NCI-H2029 treated with DMSO at 0.1 percent for 48 hours (cell line): Measurements from ENCODE around the gene RNF2.
"Not testable (repeated sequence)": the region's sequence is repeated elsewhere in the genome, so short reads cannot be mapped to it uniquely, and the experiment has no call there.

ENCODE experiments used
- DNase-seq: peaks from one replicate; lab custom pipeline; 2025; lab: John Stamatoyannopoulos, UW

RNF2 gene

DNA sequence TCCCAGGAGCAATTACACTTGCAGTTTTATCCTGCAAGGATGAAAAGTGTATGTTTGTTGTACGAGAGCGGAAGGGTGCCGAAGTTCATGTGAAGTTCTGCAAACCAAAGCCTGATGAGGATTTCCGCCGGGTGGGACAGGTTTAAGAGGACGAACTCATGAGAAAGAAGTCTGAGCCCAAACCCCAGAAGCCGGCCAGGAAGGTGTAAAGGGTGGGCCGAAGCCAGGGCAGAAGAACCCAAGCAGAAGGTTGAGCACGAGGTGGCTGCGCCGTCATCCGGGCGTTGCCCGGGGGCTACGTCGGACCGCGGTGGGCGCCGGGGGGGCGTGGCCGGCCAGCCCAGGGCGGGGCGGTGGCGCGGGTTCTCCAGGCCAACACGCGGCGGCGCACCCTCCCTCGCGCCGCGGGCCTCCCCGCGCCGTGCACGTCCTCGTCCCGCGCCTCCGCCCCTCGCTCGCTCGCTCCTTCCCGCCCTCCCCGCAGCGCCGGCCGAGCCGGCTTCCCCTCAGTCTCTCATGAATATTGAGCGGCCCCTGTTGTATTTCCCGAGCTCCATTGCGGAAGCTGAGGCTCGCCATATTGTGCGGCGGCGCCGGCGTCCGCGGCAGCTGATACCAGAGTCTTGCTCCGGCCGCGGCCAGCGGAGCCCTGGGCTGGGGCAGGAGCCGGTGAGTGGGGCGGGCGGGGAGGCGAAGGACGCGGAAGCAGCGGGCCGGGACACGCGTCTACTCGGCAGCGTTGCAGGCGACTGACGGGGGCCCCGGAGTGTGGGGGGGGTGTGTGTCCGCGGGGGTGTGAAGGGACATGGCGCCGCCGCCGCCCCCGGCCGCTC lies at the start of gene RNF2:
Gene RNF2 (plus strand): TSS at position 578 of the 833 bp plus-strand sequence. CDS start 41,996 bp downstream, outside the sequence.
- DNase-seq, result no peak

GRCh38 chr1:184999974-185000373 lies 45.4 kb upstream of the RNF2 start:
- not testable (repeated sequence) for DNase-seq

DNA sequence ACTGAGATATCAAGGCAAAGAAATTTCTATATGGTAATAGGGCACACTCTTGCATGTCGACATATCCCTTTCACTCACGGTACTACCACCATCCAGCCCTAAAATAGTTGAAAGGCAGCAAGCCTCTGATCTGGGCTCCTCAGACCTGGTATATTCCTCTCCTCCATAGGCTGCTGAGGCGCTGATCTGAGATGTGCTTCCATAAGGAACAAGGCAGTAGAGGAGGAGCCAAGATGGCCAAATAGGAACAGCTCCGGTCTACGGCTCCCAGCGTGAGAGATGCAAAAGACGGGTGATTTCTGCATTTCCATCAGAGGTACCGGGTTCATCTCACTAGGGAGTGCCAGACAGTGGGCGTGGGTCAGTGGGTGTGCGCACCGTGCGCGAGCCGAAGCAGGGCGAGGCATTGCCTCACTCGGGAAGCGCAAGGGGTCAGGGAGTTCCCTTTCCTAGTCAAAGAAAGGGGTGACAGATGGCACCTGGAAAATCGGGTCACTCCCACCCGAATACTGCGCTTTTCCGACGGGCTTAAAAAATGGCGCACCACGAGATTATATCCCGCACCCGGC lies 44.0 kb upstream of the RNF2 start:
- not testable (repeated sequence) for DNase-seq

GRCh38 chr1:185008838-185009237 lies 36.5 kb upstream of the RNF2 start:
- DNase-seq, result no peak

DNA sequence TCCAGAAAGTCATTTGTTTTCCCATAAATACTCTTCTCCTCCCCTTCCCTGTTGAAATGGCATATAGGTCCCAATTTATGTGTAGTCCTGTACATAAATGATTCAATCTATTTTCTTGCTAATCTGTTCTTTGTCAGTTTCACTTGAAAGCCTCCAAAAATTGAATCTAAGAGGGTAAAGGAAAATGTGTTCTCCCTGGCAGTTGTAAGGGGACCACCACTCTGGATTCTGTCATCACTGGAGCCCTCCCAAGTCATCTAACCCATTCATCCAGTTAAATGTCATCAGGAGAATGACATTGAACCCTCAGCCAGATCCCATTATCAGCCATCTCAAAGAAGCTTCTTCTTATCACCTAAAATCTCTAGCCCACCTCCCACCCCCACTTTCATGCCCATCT lies 35.0 kb upstream of the RNF2 start:
- no peak for DNase-seq

DNA sequence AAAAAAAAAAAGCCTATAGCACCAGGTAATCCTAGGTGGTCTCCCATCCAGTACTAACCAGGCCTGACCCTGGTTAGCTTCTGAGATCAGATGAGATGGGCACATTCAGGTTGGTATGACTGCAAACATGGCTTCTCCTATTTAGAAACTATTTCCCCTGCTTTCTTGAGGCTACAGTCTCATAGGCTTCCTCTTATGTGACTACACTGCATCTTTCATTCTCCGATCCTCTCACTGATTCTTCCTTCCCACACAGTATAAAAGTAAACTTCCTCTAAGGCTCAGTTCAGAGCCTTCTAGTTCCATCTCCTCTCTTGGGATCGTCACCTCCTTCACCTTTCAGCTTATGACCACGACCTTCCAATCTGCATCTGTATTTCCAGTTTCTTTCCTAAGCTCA lies 30.4 kb upstream of the RNF2 start:
- DNase-seq, result no peak

GRCh38 chr1:185015631-185016030 lies 29.7 kb upstream of the RNF2 start:
- no peak for DNase-seq

DNA sequence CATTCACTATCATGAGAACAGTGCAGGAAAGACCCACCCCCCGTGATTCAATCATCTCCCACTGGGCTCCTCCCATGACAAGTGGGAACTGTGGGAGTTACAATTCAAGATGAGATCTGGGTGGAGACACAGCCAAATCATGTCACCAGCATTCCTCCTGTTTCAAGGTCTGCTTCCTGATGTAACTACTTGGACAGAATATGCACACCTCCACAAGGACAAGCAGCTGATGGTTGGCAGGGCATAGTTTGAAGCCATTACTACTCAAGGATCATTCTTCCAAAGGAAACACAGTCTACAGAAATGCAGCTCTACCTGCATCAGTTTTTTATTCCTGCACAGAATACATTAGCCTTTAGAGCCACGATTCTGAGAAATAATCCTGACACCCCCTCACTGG lies 28.5 kb upstream of the RNF2 start:
- DNase-seq, result no peak

DNA sequence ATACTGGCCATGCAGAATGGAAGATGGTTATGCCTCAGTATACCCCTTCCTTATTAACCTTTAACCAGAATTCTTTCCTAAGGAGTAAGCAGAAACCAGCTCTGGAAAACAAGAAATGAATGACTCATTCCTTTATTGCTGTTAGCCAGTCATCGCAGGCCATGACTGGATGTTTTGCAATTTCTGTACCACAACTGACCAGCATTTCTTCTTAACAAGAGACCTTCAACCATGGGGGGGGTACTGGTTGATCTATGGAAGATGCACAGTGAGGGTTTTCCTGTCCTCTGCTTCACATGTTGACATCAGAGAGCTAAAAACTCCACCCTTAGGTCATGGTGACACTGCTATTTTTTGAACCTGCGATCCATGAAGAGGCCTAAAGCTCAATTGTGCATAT lies 28.0 kb upstream of the RNF2 start:
- no peak for DNase-seq

DNA sequence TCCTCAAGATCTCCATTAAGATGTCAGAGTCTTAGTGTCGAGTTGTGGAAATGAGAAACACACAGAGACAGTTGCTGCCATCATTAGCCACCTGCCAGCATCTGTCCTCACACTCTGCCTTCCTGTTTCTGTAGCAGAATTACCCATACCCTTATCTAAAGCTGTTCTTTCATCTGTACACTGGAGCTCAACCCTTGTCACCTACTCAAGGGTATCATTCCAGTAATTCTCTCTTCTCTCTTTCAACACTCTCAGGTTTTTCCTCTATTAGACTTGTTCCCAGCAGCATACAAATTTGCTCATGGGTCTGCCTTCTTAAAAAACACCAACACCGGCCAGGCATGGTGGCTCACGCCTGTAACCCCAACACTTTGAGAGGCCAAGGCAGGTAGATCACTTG lies 27.4 kb upstream of the RNF2 start:
- no peak for DNase-seq

DNA sequence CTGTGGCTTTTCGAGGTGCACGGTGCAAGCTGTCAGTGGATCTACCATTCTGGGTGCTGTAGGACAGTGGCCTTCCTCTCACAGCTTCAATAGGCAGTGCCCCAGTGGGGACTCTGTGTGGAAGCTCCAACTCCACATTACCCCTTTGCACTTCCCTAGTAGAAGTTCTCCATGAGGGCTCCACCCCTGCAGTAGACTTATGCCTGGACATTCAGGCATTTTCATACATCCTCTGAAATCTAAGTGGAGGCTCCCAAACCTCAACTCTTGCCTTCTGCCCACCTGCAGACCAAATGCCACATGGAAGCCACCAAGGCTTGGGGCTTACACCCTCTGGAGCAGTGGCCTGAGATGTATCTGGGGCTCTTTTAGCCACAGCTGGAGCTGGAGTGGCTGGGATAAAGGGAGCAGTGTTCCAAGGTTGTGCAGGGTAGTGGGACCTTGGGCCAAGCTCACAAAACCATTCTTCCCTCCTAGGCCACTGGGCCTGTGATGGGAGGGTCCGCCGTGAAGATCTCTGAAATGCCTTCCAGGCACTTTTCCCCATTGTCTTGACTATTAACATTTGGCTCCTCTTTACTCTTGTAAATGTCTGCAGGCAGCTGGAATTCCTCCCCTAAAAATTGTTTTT lies 18.0 kb upstream of the RNF2 start:
- no peak for DNase-seq

GRCh38 chr1:185033686-185034085 lies 11.7 kb upstream of the RNF2 start:
- DNase-seq, result no peak

DNA sequence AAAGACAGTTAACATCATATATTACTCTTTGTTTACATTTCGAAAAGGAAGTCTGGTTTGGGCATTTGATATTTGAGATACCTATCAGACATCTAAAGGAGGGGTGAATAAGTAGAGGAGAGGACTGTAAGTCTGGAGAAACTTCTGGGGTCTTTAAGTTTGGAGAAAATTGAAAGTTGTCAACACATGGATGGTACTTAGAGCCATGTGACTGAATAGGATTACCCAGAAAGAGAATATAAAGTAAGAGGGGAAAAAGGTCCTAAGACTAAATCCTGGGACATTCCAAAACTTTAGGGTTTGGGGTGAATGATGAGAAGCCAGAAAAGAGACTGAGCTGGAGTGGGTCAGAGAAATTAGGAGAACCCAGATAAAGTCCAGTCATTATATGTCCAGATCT lies 10.1 kb upstream of the RNF2 start:
- DNase-seq, result no peak

DNA sequence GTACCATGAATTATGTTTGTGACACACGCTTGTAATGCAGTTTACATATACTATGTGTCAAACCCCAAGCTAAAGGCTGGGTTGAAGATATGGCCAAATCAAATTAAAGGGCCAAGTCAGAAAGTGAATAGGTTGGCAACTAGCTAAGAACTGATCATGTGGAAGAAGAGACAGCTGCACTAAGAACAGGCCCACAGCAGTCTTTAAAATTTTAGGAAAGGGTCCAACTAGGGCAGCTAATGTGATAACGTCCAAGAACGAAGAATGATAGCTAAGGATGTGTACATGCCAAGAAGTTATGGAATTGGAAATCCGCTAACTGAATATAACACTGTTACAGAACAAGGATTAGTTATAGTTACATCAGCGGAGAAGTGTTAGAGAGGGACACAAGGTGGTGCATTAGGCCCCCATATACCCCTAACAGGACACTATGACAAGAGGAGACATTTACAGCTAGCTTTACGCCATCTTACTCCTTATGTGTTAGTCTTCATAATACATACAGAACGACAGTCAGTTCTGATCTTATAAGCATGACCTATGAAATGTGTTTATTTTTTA lies 6.5 kb upstream of the RNF2 start:
- no peak for DNase-seq

GRCh38 chr1:185039726-185040407 lies 5.5 kb upstream of the RNF2 start:
- DNase-seq, result no peak

GRCh38 chr1:185040408-185040735 lies 5.0 kb upstream of the RNF2 start:
- DNase-seq, result no peak

DNA sequence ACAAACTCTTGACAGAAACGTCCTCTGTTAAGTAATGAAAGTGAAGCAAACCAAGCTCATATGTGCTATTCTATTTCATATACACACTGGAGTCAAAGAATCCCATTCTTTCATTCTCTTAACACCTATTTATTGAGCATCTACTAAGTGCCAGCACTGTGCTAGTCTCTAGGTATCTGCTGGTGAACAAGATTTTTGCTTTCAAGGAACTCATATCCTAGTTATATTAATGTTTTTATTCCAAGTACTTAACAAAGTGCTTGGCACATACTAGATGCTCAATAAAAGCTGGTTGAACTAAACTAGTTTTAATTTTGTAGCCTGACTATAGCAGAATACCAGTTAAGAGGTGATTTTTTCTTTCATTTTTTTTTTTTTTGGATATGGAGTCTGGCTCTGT lies 3.6 kb upstream of the RNF2 start:
- no peak for DNase-seq

- no peak for DNase-seq
Measured at GRCh38 chr1:185042737-185043136, 2.6 kb upstream of the RNF2 start.

- no peak for DNase-seq
Measured at GRCh38 chr1:185044387-185044786, 971 bp upstream of the RNF2 start.

DNA sequence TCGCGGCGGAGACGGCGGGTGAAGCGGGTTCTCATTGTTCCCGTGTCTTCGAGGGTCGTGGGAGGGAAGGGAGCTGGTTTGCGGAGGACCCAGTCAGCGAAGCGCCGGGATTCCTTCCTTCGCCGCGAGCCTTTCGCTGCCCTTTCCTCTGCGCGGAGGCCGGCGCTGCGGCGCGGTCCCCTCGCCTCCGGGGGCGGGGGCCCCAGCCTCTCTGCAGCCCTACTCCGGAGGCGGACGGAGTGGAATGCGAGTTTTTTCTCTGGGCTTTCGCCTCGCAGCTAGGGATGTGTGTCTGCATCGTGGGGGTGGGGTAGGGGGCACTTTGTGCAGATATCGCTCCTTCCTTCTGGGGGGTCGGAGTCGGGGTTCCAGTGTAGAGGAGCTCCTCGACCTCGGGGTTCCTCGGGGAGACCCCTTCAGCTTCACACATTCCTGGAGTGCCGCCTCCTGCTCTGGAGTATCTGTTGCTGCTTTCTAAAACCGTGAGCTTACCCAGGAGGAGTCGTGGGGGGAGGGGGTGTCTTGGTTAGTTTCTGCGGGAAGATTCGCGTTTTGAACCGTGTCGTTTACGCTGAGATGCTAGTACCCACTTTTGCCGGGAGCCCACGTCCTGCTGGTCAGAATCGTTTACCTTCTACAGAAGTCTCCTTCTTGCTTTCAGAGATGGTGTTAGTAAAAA lies 595 bp downstream of the RNF2 start:
- no peak for DNase-seq

GRCh38 chr1:185046668-185047067 lies 1.3 kb downstream of the RNF2 start:
- DNase-seq, result no peak

GRCh38 chr1:185049670-185050069 lies 4.3 kb downstream of the RNF2 start:
- DNase-seq, result no peak
